Rectal smooth muscle tissue (tissue), 1 donor: Measurements from ENCODE around the gene ABO.
"Not testable (repeated sequence)": the region's sequence is repeated elsewhere in the genome, so short reads cannot be mapped to it uniquely, and the experiment has no call there.

Experiments
- H3K27ac ChIP-seq: one replicate; pipeline ENCODE4 v1.7.0; 2013; ENCODE audit warnings: low read depth, low read length, inconsistent platforms
- H3K27me3 ChIP-seq: one replicate; pipeline ENCODE4 v1.7.0; 2013; ENCODE audit warnings: low read length; ENCODE audit not compliant: control insufficient read depth, insufficient read depth
- H3K36me3 ChIP-seq: one replicate; pipeline ENCODE4 v1.7.0; 2013; ENCODE audit warnings: low read length; ENCODE audit not compliant: control insufficient read depth, insufficient read depth
- H3K4me1 ChIP-seq: one replicate; pipeline ENCODE4 v1.7.0; 2013; ENCODE audit warnings: low read length; ENCODE audit not compliant: control insufficient read depth, insufficient read depth
- H3K4me3 ChIP-seq: one replicate; pipeline ENCODE4 v1.7.0; 2013; ENCODE audit warnings: low read length
- H3K9ac ChIP-seq: one replicate; pipeline ENCODE4 v1.7.0; 2013; ENCODE audit warnings: low read length

The ABO gene

DNA sequence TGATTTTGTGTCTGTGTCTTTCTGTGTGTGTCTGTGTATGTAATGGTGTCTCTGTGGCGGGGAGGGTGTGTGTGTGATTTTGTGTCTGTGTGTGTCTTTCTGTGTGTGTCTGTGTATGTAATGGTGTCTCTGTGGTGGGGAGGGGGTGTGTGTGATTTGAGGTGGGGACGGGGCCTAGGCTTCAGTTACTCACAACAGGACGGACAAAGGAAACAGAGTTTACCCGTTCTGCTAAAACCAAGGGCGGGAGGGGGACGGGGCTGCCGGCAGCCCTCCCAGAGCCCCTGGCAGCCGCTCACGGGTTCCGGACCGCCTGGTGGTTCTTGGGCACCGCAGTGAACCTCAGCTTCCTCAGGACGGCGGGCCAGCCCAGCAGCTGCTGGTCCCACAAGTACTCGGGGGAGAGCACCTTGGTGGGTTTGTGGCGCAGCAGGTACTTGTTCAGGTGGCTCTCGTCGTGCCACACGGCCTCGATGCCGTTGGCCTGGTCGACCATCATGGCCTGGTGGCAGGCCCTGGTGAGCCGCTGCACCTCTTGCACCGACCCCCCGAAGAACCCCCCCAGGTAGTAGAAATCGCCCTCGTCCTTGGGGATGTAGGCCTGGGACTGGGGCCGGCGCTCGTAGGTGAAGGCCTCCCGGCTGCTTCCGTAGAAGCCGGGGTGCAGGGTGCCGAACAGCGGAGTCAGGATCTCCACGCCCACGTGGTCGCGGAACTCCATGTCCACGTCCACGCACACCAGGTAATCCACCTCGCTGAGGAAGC is 19.4 kb downstream of the ABO start:
- Histone ChIP-seq H3K27ac (no peak overlapping the region), H3K27me3 (no peaks in the 10 kb centered on the region), H3K4me3 (no peak overlapping the region), H3K4me1 (no peaks in the 10 kb centered on the region), H3K9ac (no peak overlapping the region), H3K36me3 (peaks cover 1% of the 10 kb centered on the region)

DNA sequence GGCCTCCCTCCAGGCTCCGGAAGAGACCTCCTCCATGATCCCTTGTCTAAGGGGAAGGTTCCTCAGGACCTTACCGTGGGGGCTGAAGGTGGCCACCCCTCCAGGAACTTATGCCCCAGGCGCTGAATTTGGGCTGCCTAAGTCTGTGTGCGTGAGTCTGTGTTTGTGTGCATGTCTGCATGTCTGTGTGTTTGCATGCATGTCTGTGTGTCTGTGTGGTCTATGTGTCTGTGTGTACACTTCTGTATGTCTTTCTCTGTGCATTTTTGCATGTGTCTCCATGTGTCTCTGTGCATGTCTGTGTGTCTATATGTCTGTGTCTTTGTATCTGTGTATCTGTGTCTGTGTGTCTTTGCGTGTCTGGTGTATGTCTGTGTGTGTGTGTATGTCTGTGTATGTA is 20.5 kb downstream of the ABO start:
- Histone ChIP-seq H3K27me3 (no peaks in the 10 kb centered on the region), H3K36me3 (no peaks in the 10 kb centered on the region), H3K4me3 (no peak overlapping the region), H3K9ac (no peak overlapping the region), H3K27ac (no peak overlapping the region), H3K4me1 (no peaks in the 10 kb centered on the region)

DNA sequence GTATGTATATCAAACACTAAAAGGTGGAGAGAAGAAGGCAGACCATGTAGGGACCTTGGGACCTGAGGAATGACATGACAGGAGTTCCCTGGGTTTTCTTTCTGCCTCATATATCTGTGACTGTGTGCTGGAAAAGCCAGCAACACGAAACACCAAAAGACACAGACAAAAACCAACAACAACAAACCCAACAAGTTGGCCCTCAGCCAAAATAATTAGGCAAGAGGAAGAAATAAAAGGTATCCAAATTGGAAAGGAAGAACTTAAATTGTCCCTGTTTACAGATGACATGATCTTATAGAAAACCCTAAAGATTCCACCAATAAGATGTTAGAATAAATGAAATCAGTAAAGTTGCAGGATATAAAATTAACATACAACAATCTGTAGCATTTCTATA is 21.7 kb downstream of the ABO start:
- H3K27ac ChIP-seq, result no peak overlapping the region
- H3K27me3 ChIP-seq, result no peaks in the 10 kb centered on the region
- H3K36me3 ChIP-seq, result no peaks in the 10 kb centered on the region
- no peak overlapping the region for H3K9ac ChIP-seq
- H3K4me1 ChIP-seq, result no peaks in the 10 kb centered on the region
- no peak overlapping the region for H3K4me3 ChIP-seq

DNA sequence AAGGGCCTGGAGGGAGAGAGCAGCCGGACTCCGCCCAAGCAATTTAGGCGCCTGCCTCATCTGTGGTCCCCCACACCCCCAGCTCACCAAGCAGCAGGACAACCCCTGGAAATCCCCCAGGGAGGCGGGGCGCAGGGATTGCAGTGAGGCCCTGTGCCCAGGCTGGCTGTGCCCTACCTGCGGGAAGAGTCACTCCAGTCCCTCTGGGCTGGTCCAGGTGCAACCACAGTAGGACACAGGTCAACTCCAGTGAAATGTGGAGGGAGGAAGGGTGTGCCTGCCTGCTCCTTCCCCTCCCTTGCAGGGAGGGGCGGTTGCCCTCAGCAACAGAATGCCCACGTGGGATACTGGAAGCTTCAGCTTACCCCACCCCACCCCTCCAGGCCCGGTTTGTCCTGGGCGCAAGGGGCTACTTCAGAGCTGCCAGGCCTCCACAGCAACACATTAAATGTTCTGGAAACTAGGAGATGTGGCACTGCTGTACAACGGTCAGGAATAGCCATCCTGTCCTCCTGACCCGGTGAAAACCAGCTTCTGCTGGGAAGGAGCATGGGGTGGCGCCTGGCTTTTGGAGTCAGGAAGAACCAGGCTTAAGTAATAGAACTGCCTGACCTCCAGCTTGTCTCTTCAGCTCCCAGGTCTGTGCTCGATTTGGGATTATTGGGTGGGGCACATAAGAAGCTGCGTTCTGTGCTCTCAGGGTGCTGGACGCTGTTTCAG is 22.5 kb downstream of the ABO start:
- no peak overlapping the region for H3K27ac ChIP-seq
- H3K4me1 ChIP-seq, result no peaks in the 10 kb centered on the region
- no peak overlapping the region for H3K9ac ChIP-seq
- H3K4me3 ChIP-seq, result peak overlapping the region; percentile 15
- no peaks in the 10 kb centered on the region for H3K27me3 ChIP-seq
- no peaks in the 10 kb centered on the region for H3K36me3 ChIP-seq

DNA sequence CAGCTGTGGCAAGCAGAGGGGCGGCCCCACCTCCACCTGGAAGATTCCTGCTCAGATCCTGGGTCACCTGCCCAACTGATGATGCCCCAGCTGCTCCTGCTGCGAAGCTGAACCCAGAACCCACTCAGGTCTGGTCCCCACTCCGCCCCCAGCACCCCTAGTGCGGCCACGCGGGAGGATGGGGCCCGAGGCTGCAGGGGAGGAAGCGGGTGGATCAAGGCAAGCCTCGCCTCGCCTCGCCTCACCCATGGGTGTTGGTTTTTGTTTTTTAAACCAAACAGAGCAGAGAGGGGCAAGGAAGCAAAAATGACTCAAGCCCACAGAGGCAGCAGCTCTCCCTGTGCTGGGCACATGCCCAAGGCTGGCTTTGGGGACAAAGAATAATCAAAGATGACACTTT is 23.2 kb downstream of the ABO start:
- H3K27me3 ChIP-seq, result no peaks in the 10 kb centered on the region
- no peak overlapping the region for H3K9ac ChIP-seq
- no peak overlapping the region for H3K27ac ChIP-seq
- H3K4me1 ChIP-seq, result no peaks in the 10 kb centered on the region
- peak overlapping the region; percentile 15 for H3K4me3 ChIP-seq
- H3K36me3 ChIP-seq, result no peaks in the 10 kb centered on the region

DNA sequence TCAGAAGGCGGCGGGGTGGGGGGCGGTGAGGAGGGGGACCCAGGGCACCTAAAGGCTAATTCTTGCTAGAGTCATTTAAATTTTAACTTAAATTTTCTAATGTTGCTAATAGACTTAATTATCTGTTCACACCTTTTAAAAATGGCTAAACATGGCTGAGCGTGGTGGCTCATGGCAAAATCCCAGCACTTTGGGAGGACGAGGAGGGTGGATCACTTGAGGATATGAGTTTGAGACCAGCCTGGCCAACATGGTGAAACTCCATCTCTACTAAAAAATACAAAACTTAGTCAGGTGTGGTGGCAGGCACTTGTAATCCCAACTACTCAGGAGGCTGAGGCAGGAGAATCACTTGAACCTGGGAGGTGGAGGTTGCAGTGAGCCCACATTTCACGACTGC is 23.8 kb downstream of the ABO start:
- not testable (repeated sequence) for H3K36me3 ChIP-seq, H3K9ac ChIP-seq, H3K27me3 ChIP-seq, H3K27ac ChIP-seq, H3K4me1 ChIP-seq, H3K4me3 ChIP-seq

DNA sequence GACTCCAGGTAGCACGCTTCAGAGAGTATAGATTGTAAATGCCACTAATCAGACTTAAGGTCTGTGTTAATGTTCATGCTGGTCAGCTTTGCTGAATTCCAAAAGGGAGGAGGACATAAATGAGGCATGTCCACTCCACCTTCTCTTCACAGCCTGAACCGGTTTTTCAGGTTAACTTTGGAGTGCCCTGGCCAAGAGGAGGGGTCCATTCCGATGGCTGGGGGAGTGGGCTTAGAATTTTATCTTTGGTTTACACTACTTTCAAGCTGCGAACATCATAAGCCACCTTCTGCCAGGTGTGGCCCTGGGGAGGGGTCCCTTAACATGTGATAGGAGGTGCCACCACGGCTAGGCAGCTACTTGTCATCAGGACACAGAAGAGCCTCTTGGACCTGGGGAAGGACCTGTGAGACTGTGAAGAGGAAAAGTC is 24.2 kb downstream of the ABO start:
- Histone ChIP-seq H3K36me3 (no peaks in the 10 kb centered on the region), H3K27me3 (no peaks in the 10 kb centered on the region), H3K4me1 (no peaks in the 10 kb centered on the region), H3K9ac (no peak overlapping the region), H3K4me3 (no peak overlapping the region), H3K27ac (no peak overlapping the region)

DNA sequence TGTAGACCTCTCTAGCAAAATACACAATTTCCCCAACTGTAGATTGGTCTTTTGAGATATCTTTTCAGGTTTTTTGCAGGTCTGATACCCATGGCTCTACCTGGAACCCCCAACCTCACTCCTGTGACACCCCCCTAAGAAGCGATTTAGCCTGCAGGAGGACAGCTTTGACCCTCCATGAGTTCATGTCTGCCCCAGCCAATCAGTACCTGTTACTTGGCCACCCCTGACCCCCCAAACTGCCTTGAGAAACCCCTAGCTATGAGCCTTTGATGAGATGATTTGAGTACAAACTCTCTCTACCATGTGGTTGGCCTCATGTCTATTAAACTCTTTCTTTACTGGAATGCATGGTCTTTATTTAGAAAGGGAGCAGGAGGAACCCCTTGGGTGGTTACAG is 25.7 kb downstream of the ABO start:
- no peaks in the 10 kb centered on the region for H3K36me3 ChIP-seq
- no peak overlapping the region for H3K4me3 ChIP-seq
- H3K27ac ChIP-seq, result no peak overlapping the region
- no peaks in the 10 kb centered on the region for H3K4me1 ChIP-seq
- H3K27me3 ChIP-seq, result no peaks in the 10 kb centered on the region
- H3K9ac ChIP-seq, result no peak overlapping the region

DNA sequence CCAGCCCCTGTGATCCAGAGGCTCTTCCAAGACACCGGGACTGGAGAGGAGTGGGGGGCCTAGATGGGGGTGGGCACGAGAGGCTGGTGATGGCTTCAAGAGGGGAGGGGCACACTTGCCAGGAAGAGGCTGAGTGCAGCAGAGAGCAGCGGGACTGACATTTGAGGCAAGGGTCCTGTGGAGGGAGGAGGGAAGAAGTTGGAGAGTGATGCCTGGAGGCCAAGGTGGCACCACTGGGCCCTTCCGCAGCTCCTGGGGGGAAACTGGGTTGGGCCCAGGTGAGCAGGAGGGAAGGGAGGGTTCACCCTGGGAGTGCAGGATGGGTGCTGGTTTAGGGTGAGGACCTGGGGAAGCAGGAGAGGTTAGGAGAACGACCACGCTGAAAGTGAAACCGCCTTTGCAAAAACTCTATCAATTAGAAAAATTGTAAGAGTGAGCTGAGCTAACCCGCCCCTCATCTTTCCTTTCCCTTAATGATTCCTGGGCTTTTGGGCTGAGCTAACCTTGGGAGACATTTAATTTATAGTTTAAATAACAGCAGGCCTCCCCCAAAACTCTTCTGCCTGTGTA is 26.2 kb downstream of the ABO start:
- Histone ChIP-seq H3K27me3 (no peaks in the 10 kb centered on the region), H3K4me3 (no peak overlapping the region), H3K4me1 (no peaks in the 10 kb centered on the region), H3K9ac (no peak overlapping the region), H3K36me3 (no peaks in the 10 kb centered on the region), H3K27ac (no peak overlapping the region)

DNA sequence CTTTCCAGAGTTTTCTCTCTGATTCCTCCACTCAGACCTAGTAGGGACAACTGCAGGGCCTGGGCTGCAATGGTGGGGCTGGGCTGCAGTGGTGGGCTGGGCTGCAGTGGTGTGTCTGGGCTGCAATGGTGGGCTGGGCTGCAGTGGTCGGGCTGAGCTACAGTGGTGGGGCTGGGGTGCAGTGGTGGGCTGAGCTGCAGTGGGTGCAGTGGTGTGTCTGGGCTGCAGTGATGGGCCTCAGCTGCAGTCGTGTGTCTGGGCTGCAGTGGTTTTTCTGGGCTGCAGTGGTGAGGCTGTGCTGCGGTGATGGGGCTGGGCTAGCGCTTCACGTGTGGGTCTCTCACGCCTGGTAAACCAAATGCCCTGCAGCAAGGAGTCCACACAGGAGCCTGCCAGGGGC is 27.4 kb downstream of the ABO start:
- no peak overlapping the region for H3K4me3 ChIP-seq
- H3K36me3 ChIP-seq, result no peaks in the 10 kb centered on the region
- H3K27me3 ChIP-seq, result no peaks in the 10 kb centered on the region
- H3K27ac ChIP-seq, result no peak overlapping the region
- H3K9ac ChIP-seq, result no peak overlapping the region
- H3K4me1 ChIP-seq, result no peaks in the 10 kb centered on the region

DNA sequence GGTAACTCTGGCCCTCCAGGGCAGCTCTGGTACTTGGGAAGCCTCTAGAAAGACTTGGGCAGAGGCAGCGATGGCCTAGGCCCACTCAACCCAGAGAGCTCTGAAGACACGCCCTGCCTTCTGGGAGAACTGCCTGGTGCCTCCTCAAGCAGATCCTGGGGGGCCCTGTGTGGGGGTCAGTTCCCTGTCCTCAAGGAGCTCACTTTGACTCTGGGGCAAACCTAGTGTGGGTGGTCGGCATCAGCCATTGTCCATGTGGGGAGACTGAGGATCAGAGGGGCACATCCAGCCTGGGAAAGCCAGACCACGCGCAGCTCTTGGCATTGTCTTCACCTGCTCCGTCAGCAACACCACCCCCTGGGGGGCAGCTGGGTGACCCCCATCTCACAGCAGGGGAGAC is 28.0 kb downstream of the ABO start:
- Histone ChIP-seq H3K27me3 (no peaks in the 10 kb centered on the region), H3K4me1 (no peaks in the 10 kb centered on the region), H3K4me3 (no peak overlapping the region), H3K27ac (no peak overlapping the region), H3K36me3 (no peaks in the 10 kb centered on the region), H3K9ac (no peak overlapping the region)

DNA sequence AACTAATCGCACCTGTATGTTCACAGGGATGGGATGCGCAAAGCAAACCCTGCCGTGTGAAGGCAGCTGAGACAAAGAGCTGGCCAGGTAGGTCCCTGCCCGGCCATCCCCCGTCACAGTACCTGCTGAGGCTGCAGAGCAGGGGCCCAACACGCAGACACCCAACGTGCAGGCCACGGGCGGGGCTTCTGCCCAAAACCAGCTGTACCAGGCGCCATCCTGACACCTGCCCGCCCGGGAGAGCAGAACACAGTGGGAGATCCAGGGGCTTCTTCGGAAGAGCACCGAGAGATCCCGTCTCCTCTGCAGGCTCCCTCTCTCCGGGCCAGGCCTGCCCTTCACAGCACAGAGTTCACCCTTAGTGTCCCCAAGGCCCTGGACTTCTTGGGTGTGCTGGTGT is 28.4 kb downstream of the ABO start:
- Histone ChIP-seq H3K4me1 (no peaks in the 10 kb centered on the region), H3K27me3 (no peaks in the 10 kb centered on the region), H3K36me3 (no peaks in the 10 kb centered on the region), H3K9ac (no peak overlapping the region), H3K4me3 (no peak overlapping the region), H3K27ac (no peak overlapping the region)

DNA sequence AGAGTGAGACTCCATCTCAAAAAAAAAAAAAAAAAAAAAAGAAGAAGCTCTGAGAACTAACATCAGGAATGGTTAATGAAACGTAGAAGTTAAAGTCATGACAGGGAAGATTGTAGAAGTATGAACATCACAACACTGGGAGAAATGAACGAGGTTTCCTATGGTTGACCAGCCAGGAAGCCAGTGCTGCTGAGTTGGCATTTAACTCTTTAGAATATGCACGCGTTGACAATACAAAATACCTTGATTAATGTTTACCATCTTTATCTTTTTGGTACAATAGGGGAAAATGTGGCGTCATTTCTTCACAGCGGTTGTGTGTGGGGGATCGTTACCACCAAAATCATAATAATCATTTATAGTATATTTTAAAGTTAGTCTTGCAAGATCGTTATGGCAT is 32.0 kb downstream of the ABO start:
- H3K4me1 ChIP-seq, result no peaks in the 10 kb centered on the region
- H3K27ac ChIP-seq, result no peak overlapping the region
- H3K27me3 ChIP-seq, result no peaks in the 10 kb centered on the region
- no peak overlapping the region for H3K4me3 ChIP-seq
- H3K9ac ChIP-seq, result no peak overlapping the region
- no peaks in the 10 kb centered on the region for H3K36me3 ChIP-seq
